ENCODE measurements around the gene CCL16. TPM values are rescaled to one million over a fixed set of nuclear protein-coding genes. Genes with fewer than 3 reads are reported as not detected.
"Not testable (repeated sequence)": the region's sequence is repeated elsewhere in the genome, so short reads cannot be mapped to it uniquely, and the experiment has no call there.

Gene CCL16
- total RNA-seq, result 0.37 and 0.68 TPM in 2 replicates

- DNase-seq, result no peak
These were observed at the start of gene CCL16 for GRCh38 chr17:35981246-35981645. CCL16 (minus strand) TSS chr17:35981497; CDS start chr17:35981420, 77 bp downstream.

- no peak for DNase-seq
These were observed 49.7 kb upstream of the CCL16 start for GRCh38 chr17:36030956-36031355.

DNA sequence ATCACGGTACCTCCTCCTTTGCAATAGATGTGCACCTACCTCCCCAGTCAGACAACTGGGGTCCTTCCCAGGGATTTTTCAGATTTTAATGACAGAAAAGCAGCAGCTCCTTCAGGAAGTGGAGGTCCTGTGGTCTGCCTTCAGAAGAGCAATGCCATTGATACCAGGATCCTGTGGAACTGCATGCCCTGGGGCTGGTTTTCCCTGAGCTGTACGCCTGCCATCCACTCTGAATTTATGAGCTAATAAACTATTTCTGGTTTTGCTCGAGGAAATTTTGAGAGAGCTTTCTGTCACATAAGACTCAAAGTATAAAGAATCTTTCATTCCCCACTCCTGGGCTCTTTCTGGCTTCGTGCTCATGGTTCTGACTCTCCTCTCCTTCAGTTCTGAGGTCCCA, 46.5 kb upstream of the CCL16 start:
- no peak for DNase-seq

GRCh38 chr17:36024106-36024869, 43.0 kb upstream of the CCL16 start:
- DNase-seq, result no peak

DNA sequence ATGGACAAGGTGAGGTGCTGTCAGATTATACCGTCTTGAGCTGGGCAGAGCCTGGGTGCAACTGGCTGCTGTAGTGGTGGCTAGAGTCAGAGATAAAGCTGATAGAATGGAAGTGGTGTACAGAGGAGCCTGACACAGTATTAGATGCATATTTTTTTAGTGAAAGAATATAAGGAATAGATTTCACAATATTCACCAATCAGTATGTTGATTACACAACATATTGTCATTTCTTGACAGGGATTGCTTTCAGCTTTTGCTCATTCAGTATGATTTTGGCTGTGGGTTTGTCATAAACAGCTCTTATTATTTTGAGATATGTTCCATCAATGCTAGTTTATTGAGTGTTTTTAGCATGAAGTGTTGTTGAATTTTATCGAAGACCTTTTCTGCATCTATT, 38.1 kb upstream of the CCL16 start:
- no peak for DNase-seq

GRCh38 chr17:36017799-36018198, 36.5 kb upstream of the CCL16 start, which contains the start of gene CCL23:
CCL23 (minus strand) TSS chr17:36017972; CDS start chr17:36017897, 75 bp downstream.
- peak; percentile 29 for DNase-seq

DNA sequence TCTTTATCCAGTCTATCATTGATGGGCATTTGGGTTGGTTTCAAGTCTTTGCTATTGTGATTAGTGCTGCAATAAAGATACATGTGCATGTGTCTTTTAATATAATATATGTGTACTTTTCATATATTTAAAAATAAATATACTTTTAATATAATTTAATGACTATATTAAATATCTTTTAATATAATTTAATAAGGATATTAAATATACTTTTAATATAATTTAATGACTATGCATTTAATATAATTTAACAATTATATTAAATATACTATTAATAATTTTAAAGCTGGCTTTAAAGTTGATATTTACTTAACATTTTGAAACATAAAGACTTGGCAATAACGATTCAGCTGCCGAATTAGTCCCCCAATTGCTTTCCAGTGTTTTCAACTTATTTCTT, 35.3 kb upstream of the CCL16 start:
- DNase-seq, result no peak

- DNase-seq, result not testable (repeated sequence)
These were observed 34.6 kb upstream of the CCL16 start for GRCh38 chr17:36015895-36016294.

DNA sequence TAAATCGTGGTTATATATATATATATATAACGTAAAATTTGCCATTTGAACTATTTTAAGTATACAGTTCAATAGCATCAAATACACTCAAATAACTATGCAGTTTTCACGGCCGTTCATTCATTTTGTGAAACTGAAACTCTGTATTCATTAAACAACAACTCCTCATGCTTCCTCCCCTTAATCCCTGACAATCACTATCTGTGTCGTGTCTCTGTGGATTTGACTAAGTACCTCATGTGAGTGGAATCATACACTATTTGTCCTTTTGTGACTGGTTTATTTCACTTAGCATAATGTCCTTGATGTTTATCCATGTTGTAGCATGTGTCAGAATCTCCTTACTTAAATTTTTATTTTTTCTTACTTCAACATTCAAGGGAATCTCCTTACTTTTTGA, 33.6 kb upstream of the CCL16 start:
- no peak for DNase-seq

GRCh38 chr17:36011201-36011600, 29.9 kb upstream of the CCL16 start:
- DNase-seq, result no peak

- peak; percentile 65 for DNase-seq
These were observed 27.8 kb upstream of the CCL16 start for GRCh38 chr17:36008998-36009665.

GRCh38 chr17:36004594-36005108, 23.4 kb upstream of the CCL16 start:
- no peak for DNase-seq

DNA sequence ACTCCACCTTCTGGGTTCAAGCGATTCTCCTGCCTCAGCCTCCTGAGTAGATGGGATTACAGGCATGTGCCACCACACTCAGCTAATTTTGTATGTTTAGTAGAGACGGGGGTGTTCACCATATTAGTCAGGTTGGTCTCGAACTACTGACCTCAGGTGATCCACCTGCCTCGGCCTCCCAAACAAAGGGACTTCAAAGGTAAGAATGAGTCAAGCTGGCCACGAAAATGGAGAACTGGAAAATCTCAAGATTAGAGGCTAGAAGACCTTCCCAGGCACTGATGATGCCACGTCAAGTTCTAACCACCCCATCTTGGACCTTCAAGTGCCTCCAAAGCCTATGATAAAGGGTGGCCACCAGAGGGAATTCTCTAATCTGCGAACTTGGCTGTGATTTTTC, 21.3 kb upstream of the CCL16 start:
- DNase-seq, result no peak

GRCh38 chr17:36001862-36002603, 20.7 kb upstream of the CCL16 start:
- DNase-seq, result no peak

DNA sequence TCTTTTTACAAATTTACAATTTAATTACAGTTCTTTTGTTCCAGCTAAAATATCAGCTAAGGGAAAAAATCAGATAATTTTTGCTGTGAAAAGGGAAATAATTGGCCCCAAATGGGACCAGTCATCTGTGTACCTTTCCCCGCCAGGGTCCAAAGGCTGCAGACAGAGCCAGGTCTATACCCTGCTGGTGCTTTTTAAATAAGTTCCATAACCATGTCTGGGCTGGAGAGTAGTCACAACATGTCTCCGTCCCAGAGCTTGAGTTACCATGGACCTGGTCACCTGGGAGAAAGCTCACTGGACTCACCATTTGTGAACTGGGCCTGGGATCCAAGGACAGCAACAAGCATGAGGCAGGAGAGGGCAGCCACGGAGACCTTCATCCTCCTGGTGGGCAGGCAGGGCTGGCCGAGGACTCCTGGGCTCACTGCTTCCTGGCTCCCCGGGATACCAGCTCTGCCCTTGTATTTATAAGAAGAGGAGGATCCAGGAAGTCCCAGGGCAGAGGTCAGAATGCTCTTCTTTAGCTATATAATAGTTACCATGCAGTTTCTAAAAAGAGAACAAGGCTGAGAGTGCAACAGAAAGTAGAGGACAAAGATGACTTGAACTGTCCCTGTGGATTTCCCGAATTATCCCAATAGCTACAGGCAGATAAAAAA, 19.9 kb upstream of the CCL16 start, which contains the start of gene CCL15:
Gene CCL15, minus strand, starts transcription at position 444 of the 662 bp plus-strand sequence. Its CDS starts 61 bp downstream, at position 383.
- no peak for DNase-seq

GRCh38 chr17:36000732-36001109, 19.4 kb upstream of the CCL16 start:
- no peak for DNase-seq

- DNase-seq, result no peak
These were observed 17.5 kb upstream of the CCL16 start for GRCh38 chr17:35998756-35999155.

- no peak for DNase-seq
These were observed 16.8 kb upstream of the CCL16 start for GRCh38 chr17:35998018-35998545.

DNA sequence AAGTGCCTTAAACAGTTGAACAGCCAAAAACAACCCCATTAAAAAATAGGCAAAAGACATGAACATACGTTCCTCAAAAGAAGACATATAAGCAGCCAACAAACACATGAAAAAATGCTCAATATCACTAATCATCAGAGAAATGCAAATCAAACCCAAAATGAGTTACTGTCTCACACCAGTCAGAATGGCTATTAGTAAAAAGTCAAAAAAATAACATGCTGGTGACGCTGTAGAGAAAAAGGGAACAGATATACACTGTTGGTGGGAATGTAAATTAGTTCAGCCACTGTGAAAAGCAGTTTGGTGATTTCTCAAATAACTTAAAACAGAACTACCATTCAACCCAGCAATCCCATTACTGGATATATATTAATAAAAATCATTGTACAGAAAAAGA, 14.0 kb upstream of the CCL16 start:
- DNase-seq, result not testable (repeated sequence)

DNA sequence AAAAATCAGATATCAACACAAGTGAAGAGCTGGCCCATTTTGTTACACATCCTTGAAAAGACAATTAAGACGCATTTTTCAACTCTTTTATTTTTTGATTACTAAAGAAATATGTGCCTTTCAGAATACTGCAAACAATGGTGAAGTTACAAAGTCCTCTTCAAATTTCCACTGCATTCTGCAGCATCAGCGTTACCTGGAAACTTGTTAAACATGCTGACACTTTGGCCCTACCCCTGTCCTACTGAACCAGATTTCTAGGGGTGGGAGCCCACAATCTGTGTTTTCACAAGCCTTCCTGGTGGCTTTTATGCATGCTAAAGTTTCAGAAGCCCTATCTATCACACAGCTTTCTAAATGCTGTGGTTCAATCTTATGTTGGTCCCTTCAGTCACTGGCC, 9.8 kb upstream of the CCL16 start:
- no peak for DNase-seq

DNA sequence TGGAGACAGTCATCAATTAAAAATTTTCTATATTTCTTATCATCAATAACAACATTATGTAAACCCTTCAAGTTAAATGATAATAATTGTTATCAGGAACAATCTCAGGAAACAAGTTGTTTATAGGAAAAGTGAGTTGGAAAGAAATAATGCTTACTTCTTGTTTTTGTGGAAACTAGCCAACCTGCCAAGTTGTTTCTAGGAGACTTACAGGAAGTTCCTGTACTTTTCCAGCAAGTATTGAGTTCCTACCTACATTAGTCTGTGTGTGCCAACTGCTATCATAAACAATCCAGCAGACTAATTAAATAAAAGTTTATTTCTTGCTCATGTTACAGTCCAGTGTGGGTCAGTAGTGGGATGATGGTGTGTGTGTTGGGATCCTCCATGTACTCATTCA, 6.9 kb upstream of the CCL16 start:
- DNase-seq, result peak; percentile 83

DNA sequence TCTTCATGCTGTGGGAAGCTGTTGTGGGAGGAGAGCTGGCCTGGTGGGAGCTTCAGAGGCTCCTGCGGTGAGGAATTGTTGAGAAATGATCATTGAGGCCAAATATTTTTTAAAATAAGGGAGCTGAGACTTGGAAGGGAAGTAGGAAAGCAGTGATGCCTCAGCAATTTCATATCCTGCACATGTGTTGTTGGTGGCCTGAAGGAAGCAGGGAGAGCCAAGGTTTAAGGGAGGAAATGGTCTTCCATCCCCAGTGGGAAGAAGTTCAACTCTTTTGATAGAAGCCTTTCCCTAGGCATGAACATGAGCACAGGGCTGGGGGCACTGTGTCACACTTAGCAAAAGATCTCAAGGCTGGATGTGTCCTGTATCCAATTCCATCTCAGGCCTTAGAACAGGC, 5.3 kb upstream of the CCL16 start, which contains the start of gene CCL14:
Gene CCL14, minus strand, starts transcription at position 87 of the 400 bp plus-strand sequence. Its CDS starts 80 bp downstream, at position 7.
- DNase-seq, result peak; percentile 58

Data from dermis blood vessel endothelial cell (primary cell).